ENCODE data around the gene NRARP.
"Not testable (repeated sequence)": the region's sequence is repeated elsewhere in the genome, so short reads cannot be mapped to it uniquely, and the experiment has no call there.

NRARP gene

DNA sequence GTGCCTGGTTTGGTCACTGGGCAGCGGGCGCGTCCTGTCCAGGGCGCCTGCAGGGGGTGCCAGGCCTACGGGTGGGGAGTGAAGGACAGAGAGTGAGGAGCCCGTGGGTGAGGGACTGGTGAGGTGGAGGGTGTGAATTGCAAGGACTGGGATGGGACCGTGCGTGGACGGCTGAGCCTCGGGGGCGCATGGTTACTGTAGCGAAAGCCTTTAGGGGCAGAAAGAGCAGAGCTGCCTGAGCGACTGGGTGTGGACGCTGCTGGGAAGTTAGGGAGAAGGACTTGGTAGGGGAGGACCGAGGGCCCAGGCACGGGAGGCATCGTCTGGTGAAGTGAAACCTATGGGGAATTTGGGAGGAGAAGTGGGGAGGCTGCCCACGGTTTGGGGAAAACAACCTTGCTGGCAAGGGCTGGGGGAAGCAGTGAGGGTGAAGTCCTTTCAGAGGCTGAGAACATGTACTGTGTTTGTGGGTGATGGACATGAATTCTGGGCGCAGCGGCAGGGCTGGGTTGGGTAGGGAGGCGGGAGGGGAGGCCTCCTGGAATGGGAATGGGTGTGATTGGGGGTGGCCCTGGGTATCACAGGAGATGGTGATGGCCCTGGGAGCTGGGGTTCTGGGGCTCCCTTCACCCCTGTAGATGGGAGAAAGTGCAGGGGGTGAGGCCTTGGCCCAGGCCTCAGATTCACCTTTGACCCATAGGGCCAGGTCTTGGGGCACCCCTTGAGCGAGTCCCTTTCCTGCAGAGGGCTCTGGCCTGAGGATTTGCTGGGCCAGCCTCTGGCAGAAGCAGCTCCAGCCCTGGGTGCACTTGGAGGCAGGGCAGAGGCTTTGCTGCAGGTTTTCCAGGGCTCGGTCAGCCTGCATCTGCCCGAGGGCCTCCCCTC lies 26.2 kb downstream of the NRARP start:
- no peak for DNase-seq

DNA sequence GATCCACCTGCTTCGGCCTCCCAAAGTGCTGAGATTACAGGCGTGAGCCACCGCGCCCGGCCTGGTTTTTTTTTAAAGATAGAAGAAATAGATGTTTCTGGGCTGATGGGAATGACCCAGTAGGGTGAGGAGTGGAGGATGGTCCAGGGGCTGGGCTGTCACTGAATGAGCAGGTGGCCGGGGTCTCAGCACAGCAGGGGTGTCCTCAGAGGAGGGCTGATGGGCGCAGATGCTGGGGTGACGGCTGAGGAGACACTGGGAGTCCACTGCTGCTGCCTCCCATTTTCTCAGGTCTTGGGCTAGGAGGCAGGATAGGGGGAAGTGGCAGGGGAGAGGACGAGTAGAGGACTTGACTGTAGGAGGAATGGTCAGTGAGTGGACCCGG lies 26.9 kb downstream of the NRARP start:
- DNase-seq: no peak

DNA sequence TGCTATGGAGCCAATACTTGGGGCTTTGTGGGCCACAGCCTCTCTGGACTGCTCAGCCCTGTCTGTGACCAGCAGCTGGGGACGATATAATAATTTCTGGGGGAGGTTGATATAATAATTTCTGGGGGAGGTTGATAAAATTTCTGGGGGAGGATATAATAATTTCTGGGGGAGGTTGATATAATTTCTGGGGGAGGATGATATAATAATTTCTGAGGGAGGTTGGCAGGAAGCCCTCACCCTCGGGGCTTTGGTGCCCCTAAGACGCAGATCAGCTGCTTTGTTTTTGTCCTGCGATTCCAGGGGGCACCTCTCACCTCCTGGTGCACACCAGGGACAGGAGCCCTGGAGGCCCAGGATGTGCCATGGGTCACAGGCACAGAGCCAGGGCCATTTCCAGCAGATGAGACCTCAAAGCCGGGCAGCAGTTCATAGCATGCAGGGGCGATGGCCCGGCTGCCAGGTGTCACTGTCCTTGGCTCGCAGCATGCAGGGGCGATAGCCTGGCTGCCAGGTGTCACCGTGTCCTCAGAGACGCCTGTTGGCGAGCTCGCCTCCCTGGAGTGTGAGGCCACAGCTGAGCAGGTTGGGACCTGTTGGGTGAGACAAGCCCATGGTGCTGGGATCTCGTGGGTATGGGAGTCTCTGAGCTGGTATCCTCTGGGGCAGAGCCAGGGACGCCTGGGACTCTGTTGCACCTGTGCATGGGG lies 28.3 kb downstream of the NRARP start:
- no peak for DNase-seq

DNA sequence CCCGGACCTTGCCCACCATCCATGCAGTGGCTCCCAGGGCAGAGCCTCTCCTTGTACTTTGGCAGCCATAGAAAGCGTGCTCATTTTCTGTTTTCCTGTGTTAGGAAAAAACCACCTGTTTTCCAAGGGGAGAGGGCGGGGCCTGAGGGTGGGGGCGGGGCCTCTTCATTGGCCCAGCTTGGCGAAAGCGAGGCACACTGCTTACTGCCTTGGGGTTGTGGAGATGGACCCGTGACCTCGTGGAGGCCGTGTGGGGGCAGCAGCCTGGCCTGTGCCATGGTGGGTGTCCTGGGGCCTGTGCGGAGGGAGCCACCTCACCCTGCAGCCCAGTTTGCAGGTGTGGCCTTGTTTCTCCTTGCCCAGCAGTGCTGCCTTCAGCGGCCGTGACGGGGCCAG lies 29.0 kb downstream of the NRARP start:
- no peak for DNase-seq

DNA sequence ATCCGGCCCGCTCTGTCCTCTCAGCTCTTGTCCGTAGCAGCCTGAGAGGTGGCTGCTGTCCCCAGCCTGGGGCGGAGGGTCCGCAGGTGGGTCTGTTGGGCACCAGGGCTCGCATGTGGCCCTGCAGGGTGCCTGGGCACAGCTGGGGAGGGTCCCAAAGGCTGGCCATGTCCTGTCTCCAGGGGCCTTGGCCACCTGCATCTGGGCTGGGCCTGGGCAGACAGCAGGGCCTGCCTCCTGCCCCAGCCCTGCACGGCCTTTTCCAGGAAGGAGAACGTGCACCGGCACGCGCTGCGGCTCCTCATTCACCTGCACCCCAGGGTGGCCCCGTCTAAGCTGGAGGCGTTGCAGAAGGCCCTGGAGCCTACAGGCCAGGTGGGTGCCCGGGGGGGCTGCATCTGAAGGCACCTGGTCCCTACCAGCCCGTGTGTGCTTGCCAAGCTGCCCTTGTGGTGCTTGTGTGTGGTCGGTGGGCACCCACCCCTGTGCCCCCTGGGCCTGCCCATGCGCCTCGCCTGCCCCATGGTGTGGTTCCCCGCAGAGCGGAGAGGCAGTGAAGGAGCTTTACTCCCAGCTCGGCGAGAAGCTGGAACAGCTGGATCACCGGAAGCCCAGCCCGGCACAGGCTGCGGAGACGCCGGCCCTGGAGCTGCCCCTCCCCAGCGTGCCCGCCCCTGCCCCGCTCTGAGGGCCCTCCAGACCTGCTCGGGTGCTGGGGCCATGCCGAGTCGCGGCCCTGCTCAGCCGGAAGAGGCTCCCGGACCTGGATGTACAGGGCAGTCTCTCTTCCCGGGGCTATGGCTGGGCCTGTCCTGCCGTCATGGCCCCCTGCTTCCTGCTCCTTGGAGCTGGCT lies 29.6 kb downstream of the NRARP start:
- no peak for DNase-seq

DNA sequence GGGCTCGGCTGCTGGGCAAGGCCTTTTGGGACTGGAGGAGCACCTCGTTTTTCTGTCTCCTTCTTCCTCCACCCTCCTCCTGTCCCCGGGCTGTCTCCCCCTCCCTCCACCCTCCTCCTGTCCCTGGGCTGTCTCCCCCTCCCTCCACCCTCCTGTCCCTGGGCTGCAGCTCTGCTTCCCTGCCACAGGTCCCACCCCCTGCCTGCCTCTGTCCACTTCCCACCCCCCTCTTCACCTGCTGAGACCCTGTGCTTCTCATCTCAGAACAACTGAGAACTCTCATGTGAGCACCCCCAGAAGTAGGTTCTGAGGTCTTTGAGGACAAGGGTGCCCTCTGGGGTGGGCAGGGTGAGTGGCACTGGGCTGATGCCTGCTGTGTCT lies 30.4 kb downstream of the NRARP start:
- DNase-seq: no peak

DNA sequence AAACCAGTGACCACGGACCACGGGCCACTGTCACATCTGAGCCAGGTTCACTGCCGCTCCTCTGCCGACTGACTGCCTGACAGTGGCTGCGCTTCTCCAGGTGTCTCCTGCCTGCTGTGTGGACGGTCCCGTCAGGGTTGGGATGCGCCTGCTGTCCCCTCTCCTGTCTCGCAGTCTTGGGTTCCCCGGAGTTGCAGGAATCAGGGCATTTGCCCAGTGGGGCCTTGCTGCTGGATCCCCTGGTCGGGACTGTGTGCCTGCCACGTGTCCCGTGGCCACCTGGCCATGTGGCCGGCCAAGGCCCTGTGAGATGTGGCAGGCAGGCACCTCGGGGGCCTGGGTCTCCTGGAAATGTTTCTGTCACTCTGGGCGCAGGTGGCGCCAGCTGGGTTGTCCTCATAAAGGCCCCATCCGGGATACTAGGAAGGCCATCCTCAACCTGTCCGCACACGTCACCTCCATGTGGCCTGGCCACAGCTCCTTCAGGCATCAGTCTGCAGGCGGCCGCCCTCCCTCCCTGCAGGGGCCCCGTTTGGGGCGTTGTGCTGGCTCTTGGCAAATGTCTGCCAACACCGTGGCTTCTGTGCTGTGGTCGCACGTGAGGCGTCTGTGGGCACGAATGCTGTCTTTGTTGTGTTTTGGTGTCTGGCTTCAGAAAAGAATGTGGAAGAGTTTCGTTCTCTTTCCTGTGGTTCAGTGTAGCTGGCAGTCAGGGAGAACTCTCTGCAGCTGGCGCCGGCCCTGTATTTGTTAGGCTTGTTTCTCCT lies 31.0 kb downstream of the NRARP start:
- DNase-seq: no peak

DNA sequence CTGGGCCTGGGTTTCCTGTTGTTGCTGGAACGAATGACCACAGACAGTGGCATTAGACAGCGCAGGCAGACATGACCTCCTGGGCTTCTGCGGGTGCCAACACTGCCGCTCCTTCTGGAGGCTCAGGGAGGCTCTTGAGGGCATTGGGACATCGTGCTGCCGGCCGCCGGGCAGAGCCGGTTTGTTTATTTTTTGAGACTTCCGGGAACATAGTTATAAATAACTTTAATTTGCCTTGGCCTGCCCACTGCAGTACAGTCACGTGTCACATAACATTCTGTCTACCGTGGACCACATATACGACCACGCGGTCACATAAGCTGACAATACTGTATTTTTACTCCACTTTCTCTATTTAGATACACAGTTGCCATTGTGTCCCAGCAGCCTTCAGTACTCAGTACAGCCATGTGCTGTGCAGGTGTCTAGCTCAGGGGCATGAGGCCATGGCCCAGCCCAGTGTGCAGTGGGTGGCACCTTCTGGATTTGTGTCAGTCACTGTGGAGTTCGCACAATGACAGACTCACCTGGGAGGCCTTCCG lies 32.8 kb downstream of the NRARP start:
- no peak for DNase-seq

DNA sequence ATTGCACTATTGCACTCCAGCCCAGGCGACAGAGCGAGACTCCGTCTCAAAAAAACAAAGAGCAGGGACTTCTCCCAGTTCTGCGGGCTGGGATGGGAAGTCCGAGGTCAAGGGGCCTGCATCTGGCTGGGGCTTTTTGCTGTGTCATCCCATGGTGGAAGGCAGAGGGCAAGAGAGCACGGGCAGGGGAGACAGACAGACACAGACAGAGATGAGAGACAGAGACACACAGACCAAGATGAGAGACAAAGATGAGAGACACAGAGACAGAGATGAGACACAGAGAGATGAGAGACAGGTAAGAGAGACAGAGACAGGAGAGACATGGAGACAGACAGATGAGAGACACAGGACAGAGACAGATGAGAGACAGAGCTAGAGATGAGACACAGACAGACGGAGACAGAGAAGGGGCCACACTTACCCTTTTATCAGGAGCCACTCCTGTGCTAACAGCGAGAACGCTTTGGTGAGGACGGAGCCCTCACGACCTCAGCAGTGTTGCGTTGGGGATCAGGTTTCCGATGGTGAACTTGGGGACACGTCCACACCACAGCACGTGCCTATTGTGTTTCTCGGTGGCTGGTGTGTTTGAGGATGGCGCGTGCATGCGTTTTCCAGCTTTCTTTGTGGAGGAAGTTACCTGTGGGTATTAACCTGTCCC lies 33.4 kb downstream of the NRARP start:
- DNase-seq: no peak

DNA sequence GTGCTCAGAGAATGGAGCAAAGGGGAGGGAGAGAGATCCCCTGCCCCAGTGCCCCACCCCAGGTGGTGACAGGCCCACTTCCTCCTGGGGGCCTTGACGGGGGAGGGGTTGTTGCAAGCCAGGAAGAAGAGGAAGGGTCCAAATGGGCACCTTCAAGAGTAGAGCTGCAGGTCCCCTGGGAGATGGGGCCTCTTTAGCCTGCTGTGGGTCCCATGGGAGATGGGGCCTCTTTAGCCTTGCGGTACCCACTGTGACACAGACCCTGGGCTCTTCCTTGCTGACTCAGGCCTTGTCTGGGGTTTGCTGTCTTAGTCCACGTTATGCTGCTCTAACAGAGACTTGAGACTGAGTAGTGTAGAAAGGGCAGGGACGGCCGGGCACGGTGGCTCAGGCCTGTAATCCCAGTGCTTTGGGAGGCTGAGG lies 34.1 kb downstream of the NRARP start:
- DNase-seq: no peak

DNA sequence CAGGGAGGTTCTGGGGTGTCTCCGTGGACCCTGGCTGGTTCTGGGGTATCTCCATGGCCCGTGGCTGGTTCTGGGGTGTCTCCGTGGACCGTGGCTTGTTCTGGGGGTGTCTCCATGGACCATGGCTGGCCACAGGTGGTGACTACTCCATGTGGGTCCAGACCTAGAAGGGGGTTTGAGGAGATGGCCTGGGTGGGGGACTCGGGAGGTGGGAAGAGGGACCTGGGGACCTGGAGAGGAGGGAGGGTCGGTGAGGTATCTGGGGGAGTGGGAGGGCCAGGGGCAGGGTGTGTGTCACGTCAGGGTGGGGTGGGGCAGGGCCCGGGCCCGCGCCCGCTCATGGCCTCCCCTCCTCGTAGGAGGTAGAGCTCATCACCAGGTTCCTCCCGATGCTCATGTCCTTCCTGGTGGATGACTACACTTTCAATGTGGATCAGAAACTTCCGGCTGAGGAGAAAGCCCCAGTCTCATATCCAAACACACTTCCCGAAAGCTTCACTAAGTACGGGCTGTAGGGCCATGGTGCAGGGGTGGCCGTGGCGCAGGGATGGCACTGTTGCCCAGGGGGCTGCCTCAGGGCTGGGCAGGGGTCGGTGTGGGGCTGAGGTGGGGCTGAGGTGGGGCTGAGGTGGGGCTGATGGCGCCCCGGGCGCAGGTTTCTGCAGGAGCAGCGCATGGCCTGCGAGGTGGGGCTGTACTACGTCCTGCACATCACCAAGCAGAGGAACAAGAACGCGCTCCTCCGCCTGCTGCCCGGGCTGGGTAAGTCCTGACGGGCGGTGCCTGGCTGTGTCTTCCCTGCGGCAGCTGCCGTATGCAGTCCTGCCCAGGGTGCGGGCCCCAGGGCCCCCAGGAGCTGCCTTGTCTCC lies 35.3 kb downstream of the NRARP start:
- no peak for DNase-seq

DNA sequence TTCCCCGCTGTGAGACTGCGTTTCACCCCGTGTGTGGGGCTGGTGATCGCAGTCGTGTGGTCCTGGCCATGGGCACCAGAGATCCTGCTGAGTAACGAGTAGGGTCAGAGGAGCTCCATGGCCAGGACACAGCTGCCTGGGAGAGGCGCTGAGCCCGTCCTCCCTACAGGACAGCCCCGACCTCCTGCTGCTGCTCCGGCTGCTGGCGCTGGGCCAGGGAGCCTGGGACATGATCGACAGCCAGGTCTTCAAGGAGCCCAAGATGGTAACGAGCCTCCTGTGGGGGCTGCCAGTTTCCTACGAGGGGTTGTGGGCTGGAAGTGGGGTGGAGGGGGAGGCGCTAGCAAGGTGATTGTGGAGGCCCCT lies 35.9 kb downstream of the NRARP start:
- DNase-seq: no peak

DNA sequence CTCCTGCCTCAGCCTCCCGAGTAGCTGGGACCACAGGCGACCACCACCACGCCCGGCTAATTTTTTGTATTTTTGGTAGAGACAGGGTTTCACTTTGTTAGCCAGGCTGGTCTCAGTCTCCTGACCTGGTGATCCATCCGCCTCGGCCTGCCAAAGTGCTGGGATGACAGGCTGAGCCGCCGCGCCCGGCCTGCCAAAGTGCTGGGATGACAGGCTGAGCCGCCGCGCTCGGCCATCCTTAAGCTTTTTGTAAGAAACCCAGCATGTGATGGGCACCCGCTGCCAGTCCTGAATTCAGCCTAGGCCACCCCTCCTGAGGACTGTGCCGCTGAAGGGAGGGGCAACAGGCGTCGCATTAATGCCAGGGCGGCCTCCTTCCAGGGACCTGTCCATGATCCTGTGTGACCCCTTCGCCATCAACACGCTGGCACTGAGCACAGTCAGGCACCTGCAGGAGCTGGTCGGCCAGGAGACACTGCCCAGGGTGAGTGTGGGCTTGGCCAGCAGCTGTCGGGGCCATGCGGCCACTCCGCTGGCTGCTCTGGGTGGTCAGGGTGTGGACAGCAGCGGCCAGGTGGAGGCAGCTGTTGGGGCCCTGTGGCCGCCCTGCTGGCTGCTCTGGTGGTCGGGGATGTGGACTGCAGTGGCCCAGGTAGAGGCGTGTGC lies 36.4 kb downstream of the NRARP start:
- DNase-seq: no peak

DNA sequence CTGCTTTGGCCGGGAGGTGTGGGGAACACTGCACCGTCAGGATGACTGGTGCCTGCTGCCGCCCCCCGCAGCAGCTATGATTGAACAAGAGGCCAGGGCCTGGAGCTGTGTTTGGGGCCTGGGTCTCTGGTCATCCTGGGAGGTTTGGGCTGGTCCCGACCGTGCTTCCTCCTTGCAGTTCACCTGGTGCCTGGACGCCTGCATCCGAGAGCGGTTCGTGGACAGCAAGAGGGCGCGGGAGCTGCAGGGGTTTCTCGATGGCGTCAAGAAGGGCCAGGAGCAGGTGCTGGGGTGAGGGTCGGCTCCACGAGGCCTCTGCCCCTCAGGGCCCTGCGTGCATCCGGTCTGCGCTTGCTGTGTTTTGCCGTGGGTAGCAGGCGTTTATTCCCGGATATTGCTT lies 38.0 kb downstream of the NRARP start:
- no peak for DNase-seq

DNA sequence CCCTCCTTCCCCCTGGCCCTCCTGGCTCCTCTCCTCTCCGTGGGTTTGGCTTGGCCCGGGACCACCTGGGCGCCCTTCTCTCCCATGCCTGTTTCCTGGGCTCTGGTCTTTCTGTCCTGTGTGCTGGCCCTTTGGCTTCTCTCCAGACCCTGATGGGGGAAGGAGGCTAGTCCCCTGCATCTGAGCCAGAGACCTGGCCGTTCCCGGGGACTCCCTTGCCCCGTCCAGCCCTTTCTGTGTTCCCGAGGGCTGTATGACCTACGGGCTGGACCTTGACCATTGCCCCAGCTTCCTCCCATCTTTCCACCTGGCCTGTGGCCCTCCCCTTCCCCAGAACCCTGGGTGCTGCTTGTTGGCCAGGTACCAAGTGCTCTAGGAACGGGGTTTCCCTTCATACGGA lies 38.6 kb downstream of the NRARP start:
- DNase-seq: no peak

DNA sequence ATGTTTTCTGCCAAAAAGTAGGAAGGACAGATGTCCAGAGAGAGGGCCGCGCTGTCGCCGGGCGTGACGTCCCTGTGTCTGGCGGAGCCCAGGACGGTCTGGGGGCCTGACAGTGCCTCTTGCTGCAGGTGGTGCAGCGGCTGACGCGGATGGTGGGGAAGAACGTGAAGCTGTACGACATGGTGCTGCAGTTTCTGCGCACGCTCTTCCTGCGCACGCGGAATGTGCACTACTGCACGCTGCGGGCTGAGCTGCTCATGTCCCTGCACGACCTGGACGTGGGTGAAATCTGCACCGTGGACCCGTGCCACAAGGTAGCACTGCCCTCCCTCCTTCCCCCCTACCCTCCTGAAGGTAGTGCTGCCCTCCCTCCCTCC lies 39.2 kb downstream of the NRARP start:
- no peak for DNase-seq

DNA sequence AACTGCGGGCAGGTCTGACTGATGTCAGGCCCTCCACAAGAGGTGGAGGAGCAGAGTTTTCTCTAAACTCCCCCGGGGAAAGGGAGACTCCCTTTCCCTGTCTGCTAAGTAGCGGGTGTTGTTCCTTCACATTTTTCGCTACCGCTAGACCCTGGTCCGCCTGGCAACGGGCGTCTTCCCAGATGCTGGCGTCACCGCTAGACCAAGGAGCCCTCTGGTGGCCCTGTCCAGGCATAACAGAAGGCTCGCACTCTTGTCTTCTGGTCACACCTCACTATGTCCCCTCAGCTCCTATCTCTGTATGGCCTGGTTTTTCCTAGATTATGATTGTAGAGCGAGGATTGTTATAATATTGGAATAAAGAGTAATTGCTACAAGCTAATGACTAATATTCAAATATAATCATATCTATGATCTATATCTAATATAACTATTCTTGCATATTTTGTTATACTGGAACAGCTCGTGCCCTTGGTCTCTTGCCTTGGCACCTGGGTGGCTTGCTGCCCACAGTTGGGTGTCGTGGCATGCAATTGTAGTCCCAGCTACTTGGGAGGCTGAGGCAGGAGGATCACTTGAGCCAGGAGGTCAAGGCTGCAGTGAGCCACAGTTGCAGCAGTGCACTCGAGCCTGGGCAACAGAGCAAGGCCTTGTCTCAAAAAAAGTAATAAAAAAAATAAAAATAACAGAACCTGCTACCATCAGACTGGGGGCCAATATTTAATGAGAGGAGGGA lies 39.7 kb downstream of the NRARP start:
- DNase-seq: not testable (repeated sequence)

DNA sequence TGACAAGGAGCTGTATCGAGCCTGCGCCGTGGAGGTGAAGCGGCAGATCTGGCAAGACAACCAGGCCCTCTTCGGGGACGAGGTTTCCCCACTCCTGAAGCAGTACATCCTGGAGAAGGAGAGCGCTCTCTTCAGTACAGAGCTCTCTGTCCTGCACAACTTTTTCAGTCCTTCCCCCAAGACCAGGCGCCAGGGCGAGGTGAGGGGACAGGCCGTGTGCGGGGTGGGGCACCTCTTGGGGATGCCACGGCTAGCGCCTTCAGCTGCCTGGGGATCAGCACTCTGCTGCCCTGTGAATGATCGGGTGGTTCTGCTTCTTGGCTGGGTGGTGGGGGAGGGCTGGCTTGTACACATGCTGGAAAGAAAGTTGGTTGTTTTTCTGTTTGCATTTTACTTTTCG lies 45.2 kb downstream of the NRARP start:
- no peak for DNase-seq

DNA sequence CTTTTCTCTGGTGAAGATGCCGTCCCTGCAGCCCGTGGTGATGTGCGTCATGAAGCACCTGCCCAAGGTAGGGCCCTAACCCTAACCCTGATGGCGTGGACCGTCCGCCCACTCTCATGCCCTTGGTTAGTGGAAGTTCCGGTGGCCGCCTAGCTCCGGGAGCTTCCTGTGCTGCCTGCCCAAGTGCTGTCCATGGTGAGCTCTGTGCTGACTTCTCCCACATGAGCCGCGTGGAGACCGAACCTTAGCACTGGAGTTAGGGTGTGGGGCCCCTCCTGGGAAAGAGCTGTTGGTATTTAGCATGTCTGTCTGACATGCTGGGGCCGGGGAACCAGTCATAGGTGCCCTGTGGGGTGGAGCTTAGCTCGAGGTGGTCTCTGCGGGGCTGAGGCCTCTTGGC lies 45.7 kb downstream of the NRARP start:
- no peak for DNase-seq
